HepG2 (cell line): ENCODE measurements around the gene FKBP1B. TPM values are rescaled to one million over a fixed set of nuclear protein-coding genes. Genes with fewer than 3 reads are reported as not detected.
A peak's percentile ranks its signal among the peaks of the same experiment; 100 is the strongest.

Experiments used
- ATF7 ChIP-seq, 2 experiments: fragments of 450-650 bp in 1 of 2; sonication (generic) in 1 of 2; formaldehyde crosslinking in 1 of 2; IDR thresholded peaks; 2 replicates each; pipeline versions ENCODE4 v1.4.0 to v1.6.1; 2016 to 2020; ENCODE audit warnings: antibody characterized with exemption in 1 of 2, mild to moderate bottlenecking in 1 of 2, missing genetic modification reagents in 1 of 2
- BCL6 ChIP-seq: IDR thresholded peaks from 2 replicates; pipeline ENCODE4 v1.6.1; 2016; ENCODE audit warnings: missing genetic modification reagents, missing compliant biosample characterization
- CSRNP2 ChIP-seq: sonication (generic); formaldehyde crosslinking; conservative IDR thresholded peaks from 2 replicates; pipeline ENCODE4 v1.8.0; 2022; ENCODE audit warnings: low read depth, missing genetic modification reagents
- ERF ChIP-seq: IDR thresholded peaks from 2 replicates; pipeline ENCODE4 v1.6.1; 2018; ENCODE audit warnings: missing biosample characterization, missing genetic modification reagents
- GABPA ChIP-seq, 2 experiments: IDR thresholded peaks; 2 replicates each; pipeline ENCODE4 v1.6.1; 2011 to 2016; ENCODE audit warnings: low read depth in 2 of 2, low read length in 1 of 2, missing biosample characterization in 1 of 2, missing genetic modification characterization in 1 of 2
- LCORL ChIP-seq, 2 experiments: fragments of 450-650 bp in 1 of 2; sonication (generic) in 1 of 2; formaldehyde crosslinking in 1 of 2; IDR thresholded peaks; 2 replicates each; pipeline versions ENCODE4 v1.5.0 to v1.6.1; 2017 to 2020; ENCODE audit warnings: antibody characterized with exemption in 1 of 2, missing genetic modification reagents in 1 of 2
- NCOA5 ChIP-seq: sonication (generic); formaldehyde crosslinking; IDR thresholded peaks from 2 replicates; pipeline ENCODE4 v1.4.0; 2020; ENCODE audit warnings: missing genetic modification reagents
- NPAS2 ChIP-seq: sonication (generic); formaldehyde crosslinking; IDR thresholded peaks from 2 replicates; pipeline ENCODE4 v1.8.0; 2022; ENCODE audit warnings: mild to moderate bottlenecking, missing genetic modification reagents, borderline replicate concordance
- PCBP1 ChIP-seq: fragments of 200-400 bp; formaldehyde crosslinking; IDR thresholded peaks from 2 replicates; pipeline ENCODE4 v1.6.1; 2017; ENCODE audit warnings: mild to moderate bottlenecking, low read depth, low read length, borderline replicate concordance
- SP4 ChIP-seq: sonication (generic); formaldehyde crosslinking; IDR thresholded peaks from 2 replicates; pipeline ENCODE4 v1.8.1; 2023; ENCODE audit warnings: mild to moderate bottlenecking, missing genetic modification reagents
- USF2 ChIP-seq, 2 experiments: sonication (generic) in 1 of 2; formaldehyde crosslinking in 1 of 2; IDR thresholded peaks; 2 replicates each; pipeline versions ENCODE4 v1.5.1 to v1.6.1; 2011 to 2020; ENCODE audit warnings: borderline replicate concordance in 1 of 2, low read depth in 1 of 2, low read length in 1 of 2, mild to moderate bottlenecking in 1 of 2, missing genetic modification reagents in 1 of 2, moderate library complexity in 1 of 2
- ZMYM2 ChIP-seq: sonication (generic); formaldehyde crosslinking; IDR thresholded peaks from 2 replicates; pipeline ENCODE4 v1.8.0; 2022; ENCODE audit warnings: mild to moderate bottlenecking, missing genetic modification reagents
- ZNF446 ChIP-seq: sonication (generic); formaldehyde crosslinking; IDR thresholded peaks from 2 replicates; pipeline ENCODE4 v1.5.0; 2020; ENCODE audit warnings: mild to moderate bottlenecking, missing genetic modification reagents
- ZNF567 ChIP-seq: sonication (generic); formaldehyde crosslinking; IDR thresholded peaks from 2 replicates; pipeline ENCODE4 v1.8.1; 2023; ENCODE audit warnings: mild to moderate bottlenecking, missing genetic modification reagents, borderline replicate concordance
- ZNF576 ChIP-seq: sonication (generic); formaldehyde crosslinking; IDR thresholded peaks from 2 replicates; pipeline ENCODE4 v1.4.0; 2020; ENCODE audit warnings: mild to moderate bottlenecking, missing genetic modification reagents
- ZNF616 ChIP-seq: sonication (generic); formaldehyde crosslinking; IDR thresholded peaks from 2 replicates; pipeline ENCODE4 v1.5.0; 2020; ENCODE audit warnings: low read depth, mild to moderate bottlenecking, missing genetic modification reagents
- ZNF670 ChIP-seq: sonication (generic); formaldehyde crosslinking; IDR thresholded peaks from 2 replicates; pipeline ENCODE4 v1.8.0; 2022; ENCODE audit warnings: mild to moderate bottlenecking, missing genetic modification reagents, borderline replicate concordance
- polyA plus RNA-seq, 8 experiments: library from polyadenylated mRNA; depleted of rRNA in 3 of 8; stranded (reverse) in 7 of 8; unstranded in 1 of 8; fragments of >200 nt; fragmentation: Illumina TruSeq in 4 of 8; extraction: Trizol in 4 of 8; gene quantifications; 2 replicates each; pipeline versions ENCODE4 v1.2.1 to v1.2.3, GENCODE V29; 2011 to 2016; ENCODE audit warnings: low read depth in 4 of 8, missing spikeins in 1 of 8, mixed read lengths in 1 of 8; ENCODE audit not compliant: insufficient read depth in 1 of 8
- total RNA-seq, 5 experiments: library from RNA; depleted of rRNA; stranded (reverse); fragments of >200 nt; fragmentation: Illumina TruSeq; extraction: Trizol; gene quantifications; 2 replicates each; pipeline ENCODE4 v1.2.3, GENCODE V29; 2016; ENCODE audit warnings: low read depth in 1 of 5
- TF ChIP-seq, protein P1 (sequence below): IDR thresholded peaks from 2 replicates; pipeline ENCODE4 v1.4.0; 2020; ENCODE audit warnings: mild to moderate bottlenecking, missing genetic modification reagents

The FKBP1B gene
- total and polyA plus RNA-seq, 2 of the 13 experiments (the other 11 are each of a cell fraction or from before 2014, with no cell fraction given): 35.2 to 96.3 TPM

DNA sequence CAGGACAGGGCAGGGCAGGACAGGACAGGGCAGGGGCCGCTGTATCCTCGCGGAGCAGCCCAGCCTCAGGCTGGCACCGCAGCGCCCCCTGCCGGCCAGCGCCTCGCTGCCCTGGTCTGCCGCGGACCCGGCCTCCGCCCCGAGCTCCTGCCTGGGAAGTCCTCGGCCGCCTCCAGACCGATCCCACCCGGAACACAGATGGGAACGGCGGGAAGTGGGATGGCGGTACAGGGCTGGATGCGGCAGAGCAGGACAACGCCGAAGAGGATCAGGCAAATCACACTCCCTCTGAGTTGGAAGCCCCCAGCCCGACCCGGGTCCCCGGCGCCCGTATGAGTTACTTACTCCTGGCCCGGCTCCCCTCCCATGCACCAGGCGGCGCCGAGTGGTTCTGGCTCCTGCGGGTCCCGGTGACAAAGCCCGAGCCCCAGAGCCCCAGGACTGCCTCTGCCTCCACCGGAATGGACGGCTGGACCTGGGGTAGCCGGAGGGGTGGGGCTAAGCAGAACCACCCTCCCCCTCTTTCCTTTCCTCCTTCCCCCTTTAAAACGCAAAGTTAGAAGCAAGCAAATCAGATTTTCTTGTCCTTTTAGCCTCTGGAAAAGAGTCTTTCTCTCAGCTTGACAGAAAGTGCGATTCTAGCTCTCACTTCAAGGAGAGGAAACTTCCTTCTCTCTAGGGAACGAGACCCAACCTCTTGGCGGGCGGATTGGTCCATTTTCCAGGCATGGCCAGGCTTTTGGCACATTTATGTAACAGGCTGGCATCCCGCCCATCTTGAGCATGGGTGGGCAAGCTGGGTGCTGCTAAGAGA is 35.1 kb downstream of the FKBP1B start, which contains the start of gene TP53I3 (continued):
- TF ChIP-seq PCBP1: peak; percentile 83; the same call in 1 of the 2 replicates
- TF ChIP-seq ERF (CRISPR knock-in tag): peak; percentile 38
- TF ChIP-seq SP4 (CRISPR knock-in tag): peak; percentile 94
- peak; percentile 78; the same call in 1 of the 2 replicates for TF ChIP-seq ZNF670 (CRISPR knock-in tag)
- TF ChIP-seq ZMYM2: no peak
- no peak; the same call in 1 of the 2 replicates for TF ChIP-seq ZNF567 (CRISPR knock-in tag)
- no peak for TF ChIP-seq ZNF446
- no peak; the same call in 1 of the 2 replicates for TF ChIP-seq ZNF616 (CRISPR knock-in tag)
- TF ChIP-seq LCORL (IDR thresholded peaks at IDR 0.05): no peak
- peak; percentile 99 for TF ChIP-seq LCORL (CRISPR knock-in tag; IDR thresholded peaks at IDR 0.05)
- no peak for TF ChIP-seq ATF7 (IDR thresholded peaks at IDR 0.05)
- no peak for TF ChIP-seq ATF7 (CRISPR knock-in tag; IDR thresholded peaks at IDR 0.05)
- no peak for TF ChIP-seq ZNF576
- no peak for TF ChIP-seq CSRNP2
- TF ChIP-seq USF2 (IDR thresholded peaks at IDR 0.05; ENCODE audit: low read depth, low read length): no peak
- TF ChIP-seq USF2 (CRISPR knock-in tag; IDR thresholded peaks at IDR 0.05; ENCODE audit: borderline replicate concordance): no peak
- TF ChIP-seq GABPA (IDR thresholded peaks at IDR 0.05; ENCODE audit: low read depth, low read length): no peak; the same call in 1 of the 2 replicates
- TF ChIP-seq GABPA (CRISPR knock-in tag; IDR thresholded peaks at IDR 0.05; ENCODE audit: low read depth): no peak
- TF ChIP-seq NPAS2 (CRISPR knock-in tag): no peak
- TF ChIP-seq BCL6 (CRISPR knock-in tag): peak; percentile 31
- TF ChIP-seq, protein P1, sequence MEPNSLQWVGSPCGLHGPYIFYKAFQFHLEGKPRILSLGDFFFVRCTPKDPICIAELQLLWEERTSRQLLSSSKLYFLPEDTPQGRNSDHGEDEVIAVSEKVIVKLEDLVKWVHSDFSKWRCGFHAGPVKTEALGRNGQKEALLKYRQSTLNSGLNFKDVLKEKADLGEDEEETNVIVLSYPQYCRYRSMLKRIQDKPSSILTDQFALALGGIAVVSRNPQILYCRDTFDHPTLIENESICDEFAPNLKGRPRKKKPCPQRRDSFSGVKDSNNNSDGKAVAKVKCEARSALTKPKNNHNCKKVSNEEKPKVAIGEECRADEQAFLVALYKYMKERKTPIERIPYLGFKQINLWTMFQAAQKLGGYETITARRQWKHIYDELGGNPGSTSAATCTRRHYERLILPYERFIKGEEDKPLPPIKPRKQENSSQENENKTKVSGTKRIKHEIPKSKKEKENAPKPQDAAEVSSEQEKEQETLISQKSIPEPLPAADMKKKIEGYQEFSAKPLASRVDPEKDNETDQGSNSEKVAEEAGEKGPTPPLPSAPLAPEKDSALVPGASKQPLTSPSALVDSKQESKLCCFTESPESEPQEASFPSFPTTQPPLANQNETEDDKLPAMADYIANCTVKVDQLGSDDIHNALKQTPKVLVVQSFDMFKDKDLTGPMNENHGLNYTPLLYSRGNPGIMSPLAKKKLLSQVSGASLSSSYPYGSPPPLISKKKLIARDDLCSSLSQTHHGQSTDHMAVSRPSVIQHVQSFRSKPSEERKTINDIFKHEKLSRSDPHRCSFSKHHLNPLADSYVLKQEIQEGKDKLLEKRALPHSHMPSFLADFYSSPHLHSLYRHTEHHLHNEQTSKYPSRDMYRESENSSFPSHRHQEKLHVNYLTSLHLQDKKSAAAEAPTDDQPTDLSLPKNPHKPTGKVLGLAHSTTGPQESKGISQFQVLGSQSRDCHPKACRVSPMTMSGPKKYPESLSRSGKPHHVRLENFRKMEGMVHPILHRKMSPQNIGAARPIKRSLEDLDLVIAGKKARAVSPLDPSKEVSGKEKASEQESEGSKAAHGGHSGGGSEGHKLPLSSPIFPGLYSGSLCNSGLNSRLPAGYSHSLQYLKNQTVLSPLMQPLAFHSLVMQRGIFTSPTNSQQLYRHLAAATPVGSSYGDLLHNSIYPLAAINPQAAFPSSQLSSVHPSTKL: peak; percentile 45
- no peak for TF ChIP-seq NCOA5 (CRISPR knock-in tag)
